Measurements from ENCODE around the gene TGFB1. TPM values are rescaled to one million over a fixed set of nuclear protein-coding genes. Genes with fewer than 3 reads are reported as not detected.
"Not testable (repeated sequence)": the region's sequence is repeated elsewhere in the genome, so short reads cannot be mapped to it uniquely, and the experiment has no call there.

TGFB1 gene
- total RNA-seq, 1 experiment from 2014 or later = 54.6 TPM

- ChIA-PET RAD21 (ENCODE audit: low non-redundant PET in 1 of 2, low total read pairs in 2 of 2, uncharacterized antibody in 2 of 2, unreplicated experiment in 2 of 2) (no interaction called here), CTCF (interaction anchor here (0.7 kb wide), 1 partner anchor 8 kb away, joined by 3 read pairs; no protein-coding TSS in a partner anchor), POLR2A (interaction anchor here (1.5 kb wide), 1 partner anchor 9 kb away, joined by 3 read pairs; the partner anchor contains the start of gene B9D2)
- ATAC-seq (no peak), DNase-seq (ENCODE audit: low read depth, low spot score) (no peak)
- Histone ChIP-seq H3K9me2 (ENCODE audit: insufficient read depth) (no peaks in the 10 kb centered on the region), H4K20me1 (ENCODE audit: insufficient read depth) (no peaks in the 10 kb centered on the region), H3K27ac (ENCODE audit: low read depth, low read length) (no peak overlapping the region), H3K4me3 (replicated peaks in 1 of 2; ENCODE audit: low read depth in 1 of 2, low read length in 2 of 2) (no peak overlapping the region), H3K4me2 (ENCODE audit: low read length) (no peak overlapping the region), H3K4me1 (ENCODE audit: control insufficient read depth in 1 of 2, insufficient read depth in 2 of 2, low read length in 2 of 2) (peaks cover 0 to 13% of the 10 kb centered on the region in 2 experiments; a peak in 2 of 4 replicates), H3K9ac (ENCODE audit: low read length) (no peak overlapping the region), H2AFZ (ENCODE audit: low read depth, low read length, poor library complexity, severe bottlenecking) (no peak overlapping the region), H3K36me3 (ENCODE audit: control insufficient read depth in 1 of 2, insufficient read depth in 2 of 2, low read length in 2 of 2) (no peaks in the 10 kb centered on the region), H3K27me3 (ENCODE audit: insufficient read depth, low read length) (no peaks in the 10 kb centered on the region), H3K79me2 (ENCODE audit: insufficient read depth, low read length) (no peaks in the 10 kb centered on the region), H3K9me3 (ENCODE audit: control insufficient read depth in 1 of 2, insufficient read depth in 1 of 2, low read depth in 1 of 2, low read length in 2 of 2) (no peaks in the 10 kb centered on the region)
- no TSS peak for BruUV-seq (replicated peaks)
- TF ChIP-seq SP1 (IDR thresholded peaks at IDR 0.05; ENCODE audit: low read depth) = no peak
- no peak for TF ChIP-seq POLR2A (IDR thresholded peaks at IDR 0.05; ENCODE audit: borderline replicate concordance, extremely low read depth, insufficient read depth, insufficient read length)
- no peak for TF ChIP-seq JUND (IDR thresholded peaks at IDR 0.05)
- TF ChIP-seq TCF7L2 (IDR thresholded peaks at IDR 0.05; ENCODE audit: borderline replicate concordance, extremely low read depth, insufficient read depth, insufficient read length) = no peak
- no peak for TF ChIP-seq CEBPB (IDR thresholded peaks at IDR 0.05; ENCODE audit: low read depth)
- intact Hi-C loops (cut with micrococcal nuclease) = no loop called here
These were observed 18.8 kb upstream of the TGFB1 start for GRCh38 chr19:41372501-41372900.

GRCh38 chr19:41371541-41371940, 17.8 kb upstream of the TGFB1 start:
- H3K36me3 ChIP-seq (ENCODE audit: control insufficient read depth in 1 of 2, insufficient read depth in 2 of 2, low read length in 2 of 2) = no peaks in the 10 kb centered on the region
- H3K4me3 ChIP-seq (replicated peaks in 1 of 2; ENCODE audit: low read depth in 1 of 2, low read length in 2 of 2) = no peak overlapping the region
- no TSS peak for BruUV-seq (replicated peaks)
- H3K4me1 ChIP-seq (ENCODE audit: control insufficient read depth in 1 of 2, insufficient read depth in 2 of 2, low read length in 2 of 2) = peaks cover 0 to 17% of the 10 kb centered on the region in 2 experiments; a peak in 2 of 4 replicates
- RAD21 ChIA-PET (ENCODE audit: low non-redundant PET in 1 of 2, low total read pairs in 2 of 2, uncharacterized antibody in 2 of 2, unreplicated experiment in 2 of 2) = no interaction called here
- H2AFZ ChIP-seq (ENCODE audit: low read depth, low read length, poor library complexity, severe bottlenecking) = no peak overlapping the region
- TF ChIP-seq EZH2 (IDR thresholded peaks at IDR 0.05) (no peak), MAX (IDR thresholded peaks at IDR 0.05) (no peak)
- no peak overlapping the region for H3K4me2 ChIP-seq (ENCODE audit: low read length)
- CTCF ChIA-PET = no interaction called here
- H3K27ac ChIP-seq (ENCODE audit: low read depth, low read length) = no peak overlapping the region
- no peaks in the 10 kb centered on the region for H3K9me3 ChIP-seq (ENCODE audit: control insufficient read depth in 1 of 2, insufficient read depth in 1 of 2, low read depth in 1 of 2, low read length in 2 of 2)
- no peak for DNase-seq (ENCODE audit: low read depth, low spot score)
- no peak for ATAC-seq
- no peak overlapping the region for H3K9ac ChIP-seq (ENCODE audit: low read length)
- no peaks in the 10 kb centered on the region for H3K9me2 ChIP-seq (ENCODE audit: insufficient read depth)
- intact Hi-C loops (cut with micrococcal nuclease) = no loop called here
- POLR2A ChIA-PET = interaction anchor here (0.6 kb wide), 1 partner anchor 108 kb away, joined by 3 read pairs; no protein-coding TSS in a partner anchor
- no peaks in the 10 kb centered on the region for H3K27me3 ChIP-seq (ENCODE audit: insufficient read depth, low read length)
- no peaks in the 10 kb centered on the region for H4K20me1 ChIP-seq (ENCODE audit: insufficient read depth)
- H3K79me2 ChIP-seq (ENCODE audit: insufficient read depth, low read length) = no peaks in the 10 kb centered on the region

GRCh38 chr19:41371119-41371518, 17.4 kb upstream of the TGFB1 start:
- H3K79me2 ChIP-seq (ENCODE audit: insufficient read depth, low read length); BruUV-seq (replicated peaks); CTCF ChIA-PET; H3K27me3 ChIP-seq (ENCODE audit: insufficient read depth, low read length); H3K9me2 ChIP-seq (ENCODE audit: insufficient read depth); H3K27ac ChIP-seq (ENCODE audit: low read depth, low read length); H4K20me1 ChIP-seq (ENCODE audit: insufficient read depth); H3K36me3 ChIP-seq (ENCODE audit: control insufficient read depth in 1 of 2, insufficient read depth in 2 of 2, low read length in 2 of 2); H3K4me3 ChIP-seq (replicated peaks in 1 of 2; ENCODE audit: low read depth in 1 of 2, low read length in 2 of 2); H2AFZ ChIP-seq (ENCODE audit: low read depth, low read length, poor library complexity, severe bottlenecking); ATAC-seq; H3K9ac ChIP-seq (ENCODE audit: low read length); DNase-seq (ENCODE audit: low read depth, low spot score); intact Hi-C loops (cut with micrococcal nuclease); H3K9me3 ChIP-seq (ENCODE audit: control insufficient read depth in 1 of 2, insufficient read depth in 1 of 2, low read depth in 1 of 2, low read length in 2 of 2); RAD21 ChIA-PET (ENCODE audit: low non-redundant PET in 1 of 2, low total read pairs in 2 of 2, uncharacterized antibody in 2 of 2, unreplicated experiment in 2 of 2); H3K4me2 ChIP-seq (ENCODE audit: low read length): not testable (repeated sequence)
- POLR2A ChIA-PET = interaction anchor here (0.6 kb wide), 1 partner anchor 108 kb away, joined by 3 read pairs; no protein-coding TSS in a partner anchor
- H3K4me1 ChIP-seq (ENCODE audit: control insufficient read depth in 1 of 2, insufficient read depth in 2 of 2, low read length in 2 of 2) = peaks cover under 1 to 21% of the 10 kb centered on the region in 2 experiments; a peak in 3 of 4 replicates
